Activated naive CD4-positive, alpha-beta T cell (primary cell): ENCODE data around the gene CRYL1.

ENCODE experiments used
- DNase-seq, 4 experiments: peaks; one replicate each; lab custom pipeline; 2025; lab: John Stamatoyannopoulos, UW

CRYL1 gene

GRCh38 chr13:20494656-20495055, 31.0 kb downstream of the CRYL1 start:
- DNase-seq, result no peak

GRCh38 chr13:20492641-20493040, 33.0 kb downstream of the CRYL1 start:
- no peak for DNase-seq

GRCh38 chr13:20491926-20492435, 33.7 kb downstream of the CRYL1 start:
- no peak for DNase-seq

DNA sequence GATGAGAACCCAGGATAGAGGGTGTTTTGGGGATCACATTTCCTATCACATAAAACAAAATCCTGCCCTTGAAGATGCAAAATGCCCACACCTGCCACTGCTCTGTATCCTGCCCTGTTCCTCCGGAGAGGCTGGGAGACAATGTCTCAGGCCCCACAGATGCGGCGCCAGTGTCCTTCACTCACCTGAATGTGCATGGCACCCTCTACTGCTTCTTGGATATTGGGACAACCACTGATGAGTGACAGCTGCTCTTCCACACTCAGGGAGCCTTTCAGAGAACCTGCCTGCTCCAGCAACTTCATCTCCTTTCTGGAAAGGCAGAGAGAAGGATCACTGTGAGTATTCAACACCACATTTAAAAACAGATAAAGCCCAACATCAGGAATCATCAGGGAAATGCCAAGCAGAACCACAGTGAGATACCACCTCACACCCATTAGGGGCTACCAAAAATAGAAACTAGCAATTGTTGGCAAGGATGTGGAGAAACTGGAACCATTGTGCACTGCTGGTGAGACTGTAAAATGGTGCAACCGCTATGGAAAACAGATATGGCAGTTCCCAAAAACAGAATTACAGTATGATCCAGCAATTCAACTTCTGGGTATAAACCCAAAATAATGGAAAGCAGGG, 36.4 kb downstream of the CRYL1 start:
- no peak for DNase-seq

GRCh38 chr13:20487927-20488326, 37.7 kb downstream of the CRYL1 start:
- DNase-seq, result no peak

GRCh38 chr13:20482787-20483186, 42.9 kb downstream of the CRYL1 start:
- no peak for DNase-seq

GRCh38 chr13:20482275-20482761, 43.3 kb downstream of the CRYL1 start:
- no peak for DNase-seq

GRCh38 chr13:20477394-20477793, 48.3 kb downstream of the CRYL1 start:
- no peak for DNase-seq

DNA sequence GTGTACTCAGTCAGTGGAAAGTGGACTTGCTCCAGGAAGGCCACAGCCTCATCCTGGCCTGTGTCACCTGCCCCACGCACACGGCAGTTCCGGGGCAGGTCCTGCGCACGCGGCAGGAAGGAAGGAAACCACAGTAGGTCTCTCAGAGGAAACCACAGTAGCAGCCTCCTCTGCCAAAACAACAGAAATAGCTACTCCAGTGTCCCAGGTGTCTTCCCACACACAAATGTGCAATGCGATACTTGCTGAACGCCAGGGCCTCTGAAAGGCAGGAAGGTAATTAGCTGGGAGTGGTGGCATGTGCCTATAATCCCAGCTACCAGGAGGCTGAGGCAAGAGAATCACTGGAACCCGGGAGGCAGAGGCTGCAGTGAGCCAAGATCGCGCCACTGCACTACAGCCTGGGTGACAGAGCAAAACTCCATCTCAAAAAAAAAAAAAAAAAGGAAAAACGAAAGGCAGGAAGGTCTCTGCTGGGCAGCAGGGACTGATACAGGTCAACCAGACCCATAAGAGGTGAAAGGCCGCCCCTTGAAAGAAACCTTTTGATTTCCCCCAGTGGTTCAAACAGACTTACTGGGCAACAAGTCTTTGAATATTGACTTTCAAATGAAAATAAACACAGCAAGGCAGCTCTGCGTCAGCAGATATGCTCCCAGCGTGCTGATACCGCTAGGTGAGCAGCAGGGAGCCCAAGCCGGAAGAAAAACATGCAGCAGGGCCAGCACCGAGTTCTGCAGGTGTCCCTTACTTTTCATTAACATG, 49.5 kb downstream of the CRYL1 start:
- DNase-seq, result peak in 2 of 4 experiments; percentile 31 to 59

GRCh38 chr13:20474515-20474914, 51.1 kb downstream of the CRYL1 start:
- no peak for DNase-seq

DNA sequence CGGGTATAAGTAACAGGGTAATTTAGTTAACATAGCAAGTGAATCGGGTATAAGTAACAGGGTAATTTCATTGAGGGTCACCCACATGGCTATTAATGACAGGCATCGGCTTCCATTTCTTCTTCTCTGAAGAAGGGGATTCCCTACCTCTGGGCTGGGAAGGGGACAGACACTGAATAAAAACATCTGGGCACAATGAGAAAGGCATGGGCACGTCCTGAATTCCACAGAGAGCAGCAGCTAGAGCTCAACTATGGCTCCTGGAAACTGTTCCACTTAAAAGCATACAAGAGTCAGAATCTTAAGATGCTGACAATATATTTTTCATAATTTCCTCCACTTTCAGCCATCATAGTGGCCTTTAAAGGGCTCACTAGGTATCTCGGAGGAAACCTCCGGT, 51.8 kb downstream of the CRYL1 start:
- DNase-seq, result no peak

GRCh38 chr13:20473139-20473538, 52.5 kb downstream of the CRYL1 start:
- no peak for DNase-seq

GRCh38 chr13:20472531-20472930, 53.1 kb downstream of the CRYL1 start:
- no peak for DNase-seq

DNA sequence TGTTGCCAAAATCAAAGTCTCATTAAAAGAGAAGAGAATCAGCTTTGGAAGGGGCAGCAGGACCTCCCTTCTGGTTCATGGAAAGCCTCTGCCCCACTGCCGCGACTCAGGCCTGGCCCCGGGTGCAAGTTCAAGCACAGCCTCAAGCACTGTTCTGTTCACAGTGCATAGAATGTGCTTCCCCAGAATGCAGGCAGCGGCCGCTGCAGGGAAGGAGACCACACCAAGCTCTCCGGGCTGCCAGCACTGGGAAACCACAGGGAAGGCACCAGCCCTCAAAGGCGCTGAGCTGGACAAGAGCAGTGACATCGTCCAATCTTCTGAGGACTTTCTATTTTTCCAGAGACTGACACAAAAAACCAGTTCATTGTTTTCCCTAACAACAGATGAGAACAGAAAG, 55.5 kb downstream of the CRYL1 start:
- DNase-seq, result no peak

DNA sequence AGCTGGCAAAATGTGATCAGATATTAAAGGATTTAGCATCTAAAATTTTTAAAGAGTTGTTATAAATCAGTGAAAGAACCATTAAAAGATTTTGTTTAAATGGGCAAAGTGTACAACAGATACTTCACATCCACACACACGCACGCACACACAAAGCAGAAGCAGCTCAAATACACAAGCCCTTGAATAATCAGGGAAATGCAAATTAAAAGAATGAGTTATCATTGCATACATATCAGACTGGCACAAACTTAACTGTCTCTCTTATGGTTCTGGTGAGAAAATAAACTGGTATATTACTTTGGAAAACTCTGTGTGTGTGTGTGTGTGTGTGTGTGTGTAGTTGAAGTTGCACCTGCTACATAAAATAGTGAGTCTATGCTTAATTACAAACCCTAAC, 59.3 kb downstream of the CRYL1 start:
- no peak for DNase-seq

DNA sequence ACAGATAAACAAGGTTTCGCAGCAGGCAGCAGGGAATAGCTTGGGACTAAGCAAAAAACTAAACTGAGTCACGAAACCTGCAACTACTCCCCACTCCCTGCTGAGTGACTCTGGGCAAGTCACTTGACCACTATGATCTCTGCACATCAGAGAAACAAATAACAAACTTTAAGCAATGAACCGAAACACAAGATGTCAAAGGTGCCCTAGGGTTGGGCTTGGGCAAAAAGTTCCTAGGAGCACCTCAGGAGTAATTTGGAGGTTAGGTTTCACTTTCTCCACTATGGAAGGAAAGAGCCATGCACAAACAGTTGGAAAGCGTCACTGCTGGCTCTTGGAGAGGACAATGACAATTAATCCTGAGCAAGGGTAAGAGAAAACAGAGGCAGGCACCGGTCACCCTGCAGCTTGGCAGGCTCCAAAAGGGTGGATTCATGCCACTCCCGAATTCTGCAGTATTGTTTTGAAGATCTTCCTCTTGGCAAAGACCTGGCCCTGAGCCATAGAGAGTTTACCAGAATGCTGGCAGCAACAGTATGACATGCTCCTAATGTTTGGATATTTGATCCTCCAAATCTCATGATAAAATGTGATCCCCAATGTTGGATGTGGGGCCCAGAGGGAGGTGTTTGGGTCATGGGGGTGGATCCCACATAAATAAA, 60.3 kb downstream of the CRYL1 start:
- no peak for DNase-seq

GRCh38 chr13:20462921-20463320, 62.7 kb downstream of the CRYL1 start:
- DNase-seq, result no peak

DNA sequence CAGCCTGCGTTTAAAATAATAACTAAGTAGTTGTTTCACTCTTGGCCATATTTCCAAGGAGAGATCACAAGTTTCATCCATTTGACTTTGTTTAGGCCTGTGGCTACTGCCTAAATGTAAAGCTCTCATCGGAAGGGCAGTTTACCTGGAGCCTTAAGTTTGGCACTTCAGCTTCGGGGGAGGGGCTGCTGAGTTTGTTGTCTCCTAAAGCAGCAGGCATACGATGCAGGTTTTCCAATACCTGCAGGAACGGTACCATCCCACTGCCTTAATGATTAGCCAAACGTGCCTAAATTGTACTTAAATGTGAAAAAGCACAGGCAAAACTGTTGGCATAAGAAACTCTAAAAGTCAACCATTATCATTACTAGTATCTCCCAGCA, 63.1 kb downstream of the CRYL1 start:
- no peak for DNase-seq

DNA sequence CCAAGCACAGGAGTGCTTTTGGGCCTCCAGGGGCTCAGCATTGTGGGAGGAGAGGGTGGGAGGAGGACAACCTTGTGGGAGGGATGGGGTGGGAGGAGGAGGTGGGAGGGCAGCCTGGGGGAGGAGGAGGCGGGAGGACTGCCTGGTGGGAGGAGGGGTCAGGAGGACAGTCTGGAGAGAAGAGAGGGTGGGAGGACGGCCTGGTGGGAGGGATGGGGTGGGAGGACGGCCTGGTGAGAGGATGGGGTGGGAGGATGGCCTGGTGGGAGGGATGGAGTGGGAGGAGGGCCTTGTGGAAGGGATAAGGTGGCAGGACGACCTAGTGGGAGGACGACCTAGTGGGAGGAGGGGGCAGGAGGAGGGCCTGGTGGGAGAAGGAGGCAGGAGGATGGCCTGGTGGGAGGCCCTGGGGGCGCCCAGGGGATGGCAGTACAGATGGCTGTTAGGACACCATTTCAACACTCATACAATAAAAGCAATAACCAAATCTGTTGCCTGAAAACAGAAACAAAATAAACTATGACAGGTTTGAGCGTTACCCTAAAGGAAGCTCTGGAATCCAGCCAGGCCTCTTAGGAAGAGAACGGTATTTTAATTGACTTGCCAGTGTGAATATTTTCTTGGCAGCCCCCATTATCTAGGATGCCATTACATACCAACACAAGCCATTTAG, 63.7 kb downstream of the CRYL1 start:
- no peak for DNase-seq

GRCh38 chr13:20461481-20461859, 64.2 kb downstream of the CRYL1 start:
- no peak for DNase-seq

DNA sequence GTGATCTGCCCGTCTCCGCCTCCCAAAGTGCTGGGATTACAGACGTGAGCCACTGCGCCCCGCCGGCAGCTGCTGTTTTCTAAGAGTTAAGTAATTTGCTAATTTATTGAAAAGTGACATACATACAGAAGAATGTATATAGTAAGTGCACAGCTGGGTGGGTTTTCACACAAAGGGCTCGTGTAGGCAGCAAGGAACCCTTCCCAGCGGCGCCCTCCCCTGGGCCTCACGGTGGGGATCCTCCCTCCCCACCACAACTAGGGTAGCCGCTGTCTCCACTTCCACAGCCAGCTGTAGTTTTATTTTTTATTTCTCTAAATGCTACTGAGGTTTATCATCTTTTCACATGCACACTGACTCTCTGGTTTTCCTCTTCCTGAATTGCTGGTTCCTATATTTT, 64.9 kb downstream of the CRYL1 start:
- no peak for DNase-seq

DNA sequence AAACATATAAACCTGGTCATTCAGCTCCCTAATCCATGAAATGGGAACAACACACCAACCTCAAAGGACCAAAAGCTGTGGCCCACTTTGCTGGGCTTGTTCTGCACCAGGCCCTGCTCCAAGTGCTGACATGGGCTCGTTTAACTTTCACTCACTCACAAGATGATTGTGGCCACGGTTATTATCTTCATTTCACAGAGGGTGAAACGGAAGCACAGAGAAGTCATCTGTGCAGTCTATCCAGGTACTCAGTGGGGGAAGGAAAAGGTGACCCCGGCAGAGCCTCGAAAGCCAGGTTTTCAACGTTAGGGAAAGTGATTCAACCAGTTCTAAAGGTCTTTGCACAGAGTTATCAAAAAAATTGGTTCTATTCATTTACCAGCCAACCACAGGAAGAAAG, 68.0 kb downstream of the CRYL1 start:
- DNase-seq, result no peak
